T-helper 2 cell treated with Interferon-gamma antibody and Interleukin-4, amounts not matched to agents 100 ng/mL and 5 ng/mL, for 36 hours (primary cell): ENCODE results near the gene CUEDC1. TPM values are rescaled to one million over a fixed set of nuclear protein-coding genes. Genes with fewer than 3 reads are reported as not detected.
"Not testable (repeated sequence)": the region's sequence is repeated elsewhere in the genome, so short reads cannot be mapped to it uniquely, and the experiment has no call there.

Source experiments
- intact Hi-C: fragments of 100-400 bp; cut with micrococcal nuclease; formaldehyde crosslinking; loops from one replicate; pipeline ENCODE4 v1.15.1; 2023
- total RNA-seq: library from RNA; stranded (reverse); gene quantifications from 2 replicates; pipeline ENCODE4 v1.2.3, GENCODE V29; 2022

The CUEDC1 gene
- total RNA-seq, 1 donor from 2014 or later, result 0.25 TPM

- intact Hi-C loops, result no loop called here
Observed at GRCh38 chr17:57862694-57863667, 92.2 kb downstream of the CUEDC1 start.

- intact Hi-C loops, result no loop called here
Observed at GRCh38 chr17:57861790-57862693, 93.2 kb downstream of the CUEDC1 start.

- intact Hi-C loops, result no loop called here
Observed at GRCh38 chr17:57861000-57861789, 94.0 kb downstream of the CUEDC1 start.

- intact Hi-C loops, result no loop called here
Observed at GRCh38 chr17:57860414-57860999, 94.7 kb downstream of the CUEDC1 start.

GRCh38 chr17:57859601-57860413 is 95.4 kb downstream of the CUEDC1 start:
- intact Hi-C loops, result no loop called here

GRCh38 chr17:57858838-57859237 is 96.4 kb downstream of the CUEDC1 start:
- intact Hi-C loops, result loop anchor here (1.0 kb wide), 1 partner anchor 254 kb away; no protein-coding TSS in a partner anchor

GRCh38 chr17:57856792-57857620 is 98.2 kb downstream of the CUEDC1 start:
- intact Hi-C loops, result no loop called here

GRCh38 chr17:57855391-57856035 is 99.7 kb downstream of the CUEDC1 start:
- intact Hi-C loops, result no loop called here

GRCh38 chr17:57853695-57854094 is 101.5 kb downstream of the CUEDC1 start:
- intact Hi-C loops, result no loop called here

- intact Hi-C loops, result no loop called here
Observed at GRCh38 chr17:57852955-57853328, 102.3 kb downstream of the CUEDC1 start.

- intact Hi-C loops, result no loop called here
Observed at GRCh38 chr17:57852092-57852954, 102.9 kb downstream of the CUEDC1 start.

GRCh38 chr17:57849874-57850754 is 105.1 kb downstream of the CUEDC1 start, which contains the start of gene MRPS23:
TSS of gene MRPS23 (minus strand) at chr17:57850044. CDS start at chr17:57850010, 34 bp downstream.
- intact Hi-C loops, result loop anchor here (1.0 to 2.0 kb wide), 3 partner anchors 157 to 263 kb away; partner anchors contain the start of genes DYNLL2 and SRSF1

GRCh38 chr17:57849163-57849873 is 105.9 kb downstream of the CUEDC1 start:
- intact Hi-C loops, result no loop called here

GRCh38 chr17:57846056-57846945 is 108.9 kb downstream of the CUEDC1 start:
- intact Hi-C loops, result not testable (repeated sequence)

- intact Hi-C loops, result no loop called here
Observed at GRCh38 chr17:57842280-57842679, 112.9 kb downstream of the CUEDC1 start.
